Glutamatergic neuron (in vitro differentiated cells): ENCODE data around the gene ZNF625. TPM values are rescaled to one million over a fixed set of nuclear protein-coding genes. Genes with fewer than 3 reads are reported as not detected.

ENCODE experiments used
- DNase-seq: peaks from one replicate; pipeline ENCODE4 v3.0.0; 2022
- H3K27ac Mint-ChIP-seq: one replicate; pipeline ENCODE4 v1.8.0; 2020; ENCODE audit warnings: mild to moderate bottlenecking, mixed read lengths, inconsistent platforms; ENCODE audit not compliant: unreplicated experiment
- H3K27me3 Mint-ChIP-seq: one replicate; pipeline ENCODE4 v1.8.0; 2020; ENCODE audit warnings: mild to moderate bottlenecking, moderate library complexity, mixed read lengths, inconsistent platforms; ENCODE audit not compliant: unreplicated experiment
- H3K36me3 Mint-ChIP-seq: one replicate; pipeline ENCODE4 v1.8.0; 2020; ENCODE audit warnings: mild to moderate bottlenecking, mixed read lengths, inconsistent platforms; ENCODE audit not compliant: unreplicated experiment
- H3K4me1 Mint-ChIP-seq: one replicate; pipeline ENCODE4 v1.8.0; 2020; ENCODE audit warnings: mild to moderate bottlenecking, low read depth, mixed read lengths, inconsistent platforms; ENCODE audit not compliant: unreplicated experiment
- H3K4me3 Mint-ChIP-seq: one replicate; pipeline ENCODE4 v1.8.0; 2020; ENCODE audit warnings: mild to moderate bottlenecking, mixed read lengths, inconsistent platforms; ENCODE audit not compliant: unreplicated experiment
- H3K9me3 Mint-ChIP-seq: one replicate; pipeline ENCODE4 v1.8.0; 2020; ENCODE audit warnings: mild to moderate bottlenecking, moderate library complexity, mixed read lengths, inconsistent platforms; ENCODE audit not compliant: unreplicated experiment
- total RNA-seq: library from RNA; stranded (reverse); fragmentation: NEBNext Ultra II Directional; extraction: Animal tissue kit (Norgen Biotek cat#: 25700); gene quantifications from one replicate; pipeline ENCODE4 v1.2.1, GENCODE V29; 2021; ENCODE audit not compliant: unreplicated experiment
- TF ChIP-seq, protein P1 (sequence below): fragments of 200-600 bp; sonication (generic); IDR thresholded peaks from one replicate; pipeline ENCODE4 v1.5.0; 2021; ENCODE audit not compliant: partially characterized antibody, unreplicated experiment

ZNF625 gene
- total RNA-seq, 1 donor from 2014 or later: 25.1 TPM

DNA sequence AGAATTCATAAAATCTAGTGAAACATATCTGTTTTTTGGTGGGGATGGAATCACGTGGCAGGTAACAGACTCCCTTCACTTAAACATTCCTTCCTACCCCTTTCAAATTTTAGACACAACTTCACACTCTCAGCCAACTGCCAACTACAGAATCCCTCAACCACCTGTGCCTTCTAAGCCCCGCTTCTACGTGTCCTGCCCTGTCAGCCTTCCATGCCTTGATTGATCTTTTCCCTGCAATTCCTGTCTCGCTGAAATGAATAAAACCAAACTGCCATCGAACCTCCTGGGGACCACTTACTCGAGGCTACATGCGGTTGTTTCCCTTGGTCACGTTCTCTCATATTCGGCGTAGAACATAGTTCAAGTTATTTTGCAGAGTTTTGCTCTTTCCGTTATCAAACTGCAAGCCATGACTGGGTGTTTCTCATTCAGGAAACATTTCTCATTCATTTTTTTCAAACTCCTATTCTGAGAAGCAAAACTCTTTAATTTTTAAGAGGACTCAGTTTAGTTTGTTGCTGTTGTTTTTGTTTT, 1.1 kb downstream of the ZNF625 start:
- peak overlapping the region; percentile 90 for H3K4me3 Mint-ChIP-seq
- H3K4me1 Mint-ChIP-seq: peaks cover 7% of the 10 kb centered on the region
- peak overlapping the region; percentile 69 for H3K27ac Mint-ChIP-seq
- TF ChIP-seq, protein P1, sequence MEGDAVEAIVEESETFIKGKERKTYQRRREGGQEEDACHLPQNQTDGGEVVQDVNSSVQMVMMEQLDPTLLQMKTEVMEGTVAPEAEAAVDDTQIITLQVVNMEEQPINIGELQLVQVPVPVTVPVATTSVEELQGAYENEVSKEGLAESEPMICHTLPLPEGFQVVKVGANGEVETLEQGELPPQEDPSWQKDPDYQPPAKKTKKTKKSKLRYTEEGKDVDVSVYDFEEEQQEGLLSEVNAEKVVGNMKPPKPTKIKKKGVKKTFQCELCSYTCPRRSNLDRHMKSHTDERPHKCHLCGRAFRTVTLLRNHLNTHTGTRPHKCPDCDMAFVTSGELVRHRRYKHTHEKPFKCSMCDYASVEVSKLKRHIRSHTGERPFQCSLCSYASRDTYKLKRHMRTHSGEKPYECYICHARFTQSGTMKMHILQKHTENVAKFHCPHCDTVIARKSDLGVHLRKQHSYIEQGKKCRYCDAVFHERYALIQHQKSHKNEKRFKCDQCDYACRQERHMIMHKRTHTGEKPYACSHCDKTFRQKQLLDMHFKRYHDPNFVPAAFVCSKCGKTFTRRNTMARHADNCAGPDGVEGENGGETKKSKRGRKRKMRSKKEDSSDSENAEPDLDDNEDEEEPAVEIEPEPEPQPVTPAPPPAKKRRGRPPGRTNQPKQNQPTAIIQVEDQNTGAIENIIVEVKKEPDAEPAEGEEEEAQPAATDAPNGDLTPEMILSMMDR: no peak
- no peak for DNase-seq
- H3K9me3 Mint-ChIP-seq: peaks cover 1% of the 10 kb centered on the region
- peaks cover 5% of the 10 kb centered on the region for H3K27me3 Mint-ChIP-seq
- peaks cover 9% of the 10 kb centered on the region for H3K36me3 Mint-ChIP-seq

- H3K27me3 Mint-ChIP-seq: no peaks in the 10 kb centered on the region
- H3K4me1 Mint-ChIP-seq: peaks cover 9% of the 10 kb centered on the region
- TF ChIP-seq, protein P1: no peak
- H3K36me3 Mint-ChIP-seq: peaks cover 34% of the 10 kb centered on the region
- H3K4me3 Mint-ChIP-seq: no peak overlapping the region
- H3K9me3 Mint-ChIP-seq: peaks cover 13% of the 10 kb centered on the region
- no peak overlapping the region for H3K27ac Mint-ChIP-seq
- no peak for DNase-seq
These were observed 11.2 kb downstream of the ZNF625 start for GRCh38 chr19:12145348-12145747.

DNA sequence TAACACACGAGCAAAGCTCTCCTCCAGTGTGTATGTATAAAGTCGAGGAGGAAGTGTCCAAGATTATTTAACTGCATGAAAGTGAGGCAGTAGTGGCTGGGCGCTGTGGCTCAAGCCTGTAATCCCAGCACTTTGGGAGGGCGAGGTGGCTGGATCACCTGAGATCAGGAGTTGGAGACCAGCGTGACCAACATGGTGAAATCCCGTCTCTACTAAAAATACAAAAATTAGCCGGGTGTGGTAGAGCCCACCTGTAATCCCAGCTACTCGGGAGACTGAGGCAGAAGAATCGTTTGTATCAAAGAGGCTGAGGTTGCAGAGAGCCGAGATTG, 15.2 kb downstream of the ZNF625 start:
- Mint-ChIP-seq H3K4me3 (peak overlapping the region; percentile 93), H3K27ac (peak overlapping the region; percentile 87), H3K9me3 (peaks cover 12% of the 10 kb centered on the region), H3K27me3 (peaks cover 3% of the 10 kb centered on the region), H3K4me1 (peaks cover 21% of the 10 kb centered on the region), H3K36me3 (peaks cover 29% of the 10 kb centered on the region)
- no peak for DNase-seq
- TF ChIP-seq, protein P1: peak; percentile 51

- H3K9me3 Mint-ChIP-seq: peaks cover 12% of the 10 kb centered on the region
- H3K27ac Mint-ChIP-seq: peak overlapping the region; percentile 87
- TF ChIP-seq, protein P1: peak; percentile 89
- peaks cover 24% of the 10 kb centered on the region for H3K36me3 Mint-ChIP-seq
- peaks cover 21% of the 10 kb centered on the region for H3K4me1 Mint-ChIP-seq
- peaks cover 3% of the 10 kb centered on the region for H3K27me3 Mint-ChIP-seq
- peak; percentile 87 for DNase-seq
- H3K4me3 Mint-ChIP-seq: peak overlapping the region; percentile 93
These were observed 15.8 kb downstream of the ZNF625 start for GRCh38 chr19:12140545-12141404.
